IPS-18c (cell line): Measurements from ENCODE around the gene WDPCP.
"Not testable (repeated sequence)": the region's sequence is repeated elsewhere in the genome, so short reads cannot be mapped to it uniquely, and the experiment has no call there.

ENCODE experiments used
- H3K4me3 ChIP-seq: 2 replicates; pipeline ENCODE4 v1.7.0; 2013; ENCODE audit warnings: low read depth, mild to moderate bottlenecking, low read length, moderate library complexity; ENCODE audit not compliant: insufficient read depth
- H3K9me3 ChIP-seq: one replicate; pipeline ENCODE4 v1.6.1; 2013; ENCODE audit warnings: mild to moderate bottlenecking, low read length, moderate library complexity; ENCODE audit not compliant: control insufficient read depth, insufficient read depth

Gene WDPCP

DNA sequence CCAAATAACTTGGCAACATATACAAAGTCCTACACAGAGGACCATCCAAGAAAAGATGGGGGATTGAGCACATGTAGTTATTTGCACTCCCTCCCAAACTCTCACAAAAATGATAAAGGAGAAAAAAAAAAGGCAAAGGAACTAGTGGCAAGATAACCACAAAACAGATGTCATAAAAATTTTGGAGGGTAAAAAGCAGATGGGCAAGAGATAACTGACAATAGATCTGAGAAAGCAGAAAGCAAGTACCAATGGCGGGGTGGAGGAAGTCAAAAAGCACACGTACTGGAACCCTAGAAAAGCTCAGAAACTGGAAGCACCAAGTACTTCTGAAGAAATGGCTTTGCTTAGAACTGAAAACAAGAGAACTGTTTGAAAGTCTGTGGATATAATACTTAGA, 82.0 kb downstream of the WDPCP start:
- H3K4me3 ChIP-seq: no peak overlapping the region
- peaks cover 2% of the 10 kb centered on the region for H3K9me3 ChIP-seq

DNA sequence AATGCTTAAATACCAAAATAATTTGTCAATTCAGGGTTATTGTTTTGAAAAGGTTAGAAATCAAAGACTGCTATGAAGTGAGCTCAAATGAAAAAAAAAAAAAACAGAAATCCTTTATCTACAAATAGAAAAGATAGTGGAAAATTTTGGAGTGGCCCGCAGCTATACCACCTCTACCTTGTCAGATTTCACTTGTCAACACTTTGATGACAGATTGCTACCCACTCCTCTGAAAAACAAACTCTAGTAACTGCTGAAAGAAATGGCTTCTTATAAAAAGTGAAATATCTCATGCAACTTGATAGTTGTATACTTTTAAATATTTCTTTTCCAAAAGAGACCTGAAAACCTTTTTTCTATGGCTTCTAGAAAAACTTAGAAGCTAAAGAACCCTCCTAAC, 84.5 kb downstream of the WDPCP start:
- no peaks in the 10 kb centered on the region for H3K9me3 ChIP-seq
- H3K4me3 ChIP-seq: no peak overlapping the region

DNA sequence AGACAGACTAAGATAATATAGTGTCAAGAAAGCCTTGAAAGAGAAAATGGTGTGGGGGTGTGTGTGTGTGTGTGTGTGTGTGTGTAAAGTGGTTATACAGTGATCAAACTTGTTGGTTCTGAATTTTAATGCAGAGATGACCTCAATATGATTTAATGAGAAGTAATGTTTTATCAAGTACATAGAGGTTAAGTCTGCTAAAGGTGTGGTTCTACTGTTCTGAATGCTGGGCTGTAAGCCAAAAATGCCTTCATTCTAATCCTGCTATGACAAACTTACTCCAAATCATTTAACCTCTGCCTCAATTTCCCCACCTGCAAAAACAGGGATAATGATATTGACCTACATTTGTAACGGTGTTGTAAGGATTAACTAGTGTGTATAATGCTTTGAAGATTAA, 87.9 kb downstream of the WDPCP start:
- Histone ChIP-seq H3K9me3 (no peaks in the 10 kb centered on the region), H3K4me3 (no peak overlapping the region)

DNA sequence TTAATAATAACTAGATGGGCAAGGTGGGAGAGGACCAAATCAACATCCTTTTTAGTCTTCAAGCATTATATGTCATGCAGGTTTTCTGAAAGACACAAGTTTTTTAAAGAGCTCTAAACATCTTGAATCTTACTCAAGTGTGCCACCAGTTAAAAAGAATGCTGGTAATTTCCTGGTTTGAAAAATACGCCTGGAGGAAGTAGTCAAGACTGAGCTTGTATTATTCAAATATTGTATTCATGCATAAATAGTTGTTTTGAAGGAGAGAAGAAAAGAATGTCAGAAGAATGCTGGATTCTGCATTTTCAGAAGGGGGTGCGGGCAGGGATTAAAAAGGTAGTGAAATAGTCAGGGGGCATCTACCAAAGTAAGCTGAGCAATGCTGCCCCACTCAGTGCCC, 90.7 kb downstream of the WDPCP start:
- no peak overlapping the region for H3K4me3 ChIP-seq
- H3K9me3 ChIP-seq: no peaks in the 10 kb centered on the region

GRCh38 chr2:63494968-63495367, 93.3 kb downstream of the WDPCP start:
- no peaks in the 10 kb centered on the region for H3K9me3 ChIP-seq
- H3K4me3 ChIP-seq: no peak overlapping the region

DNA sequence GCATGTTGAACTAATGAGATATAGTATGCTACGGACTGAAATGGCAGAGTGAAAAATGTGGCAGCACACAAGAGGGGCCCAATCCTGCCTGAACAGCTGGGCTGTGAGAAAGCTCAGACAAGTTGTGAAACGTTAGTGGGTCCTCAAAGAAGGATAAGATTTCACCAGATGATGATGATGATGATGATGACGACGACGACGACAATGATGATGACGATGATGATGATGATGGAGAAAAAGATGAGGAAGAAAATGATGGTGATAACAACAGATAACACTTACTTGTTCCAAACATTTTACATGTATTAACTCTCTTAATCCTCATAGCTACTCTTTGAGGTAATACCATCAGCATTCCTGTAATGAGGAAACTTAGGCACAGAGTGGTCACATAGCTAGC, 94.2 kb downstream of the WDPCP start:
- Histone ChIP-seq H3K4me3 (no peak overlapping the region), H3K9me3 (no peaks in the 10 kb centered on the region)

GRCh38 chr2:63488118-63488713, 100.1 kb downstream of the WDPCP start:
- no peaks in the 10 kb centered on the region for H3K9me3 ChIP-seq
- no peak overlapping the region for H3K4me3 ChIP-seq

DNA sequence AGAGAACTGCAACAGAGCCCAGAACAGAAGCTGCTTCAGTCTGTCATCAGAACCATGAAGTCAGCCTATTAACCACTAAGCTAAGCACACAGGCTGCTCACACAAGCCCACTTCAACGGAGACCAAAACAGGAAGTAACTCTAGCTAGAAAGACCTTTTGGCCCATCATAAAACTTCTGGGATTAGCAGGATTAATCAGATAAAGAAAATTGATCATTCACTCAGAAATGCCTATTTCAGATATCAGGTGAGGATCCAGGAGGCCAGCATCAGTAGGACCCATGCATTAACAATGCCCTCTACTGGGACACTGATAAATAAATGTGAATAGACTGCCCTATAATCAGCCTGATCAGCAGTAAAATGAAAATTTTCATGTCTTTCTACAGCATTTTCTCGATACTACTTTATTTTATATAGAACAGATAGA, 101.4 kb downstream of the WDPCP start:
- Histone ChIP-seq H3K9me3 (no peaks in the 10 kb centered on the region), H3K4me3 (no peak overlapping the region)

- no peaks in the 10 kb centered on the region for H3K9me3 ChIP-seq
- no peak overlapping the region for H3K4me3 ChIP-seq
Measured at GRCh38 chr2:63484901-63485300, 103.4 kb downstream of the WDPCP start.

DNA sequence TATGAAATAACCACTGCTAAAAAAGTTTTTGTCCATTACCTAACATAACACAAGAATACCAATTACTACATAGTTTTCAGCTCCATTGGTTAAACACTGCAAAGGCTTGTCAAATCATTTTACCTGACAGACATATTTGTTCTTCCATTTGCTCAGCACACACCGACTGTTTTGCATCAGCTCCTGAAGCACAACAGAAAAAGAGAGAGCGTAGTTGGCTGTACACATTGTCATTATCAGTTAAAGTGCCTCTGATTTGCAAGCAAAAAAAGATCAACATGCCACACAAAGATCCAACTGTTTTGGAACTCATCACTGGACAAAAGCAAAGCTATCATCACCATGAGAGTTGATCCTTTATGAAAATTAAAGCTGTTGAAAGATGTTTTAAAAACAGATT, 103.8 kb downstream of the WDPCP start:
- H3K9me3 ChIP-seq: no peaks in the 10 kb centered on the region
- no peak overlapping the region for H3K4me3 ChIP-seq

GRCh38 chr2:63477686-63478085, 110.6 kb downstream of the WDPCP start:
- Histone ChIP-seq H3K9me3 (no peaks in the 10 kb centered on the region), H3K4me3 (no peak overlapping the region)

- not testable (repeated sequence) for H3K9me3 ChIP-seq, H3K4me3 ChIP-seq
Measured at GRCh38 chr2:63469313-63469712, 119.0 kb downstream of the WDPCP start.

- Histone ChIP-seq H3K4me3 (no peak overlapping the region), H3K9me3 (no peaks in the 10 kb centered on the region)
Measured at GRCh38 chr2:63465633-63466032, 122.6 kb downstream of the WDPCP start.

DNA sequence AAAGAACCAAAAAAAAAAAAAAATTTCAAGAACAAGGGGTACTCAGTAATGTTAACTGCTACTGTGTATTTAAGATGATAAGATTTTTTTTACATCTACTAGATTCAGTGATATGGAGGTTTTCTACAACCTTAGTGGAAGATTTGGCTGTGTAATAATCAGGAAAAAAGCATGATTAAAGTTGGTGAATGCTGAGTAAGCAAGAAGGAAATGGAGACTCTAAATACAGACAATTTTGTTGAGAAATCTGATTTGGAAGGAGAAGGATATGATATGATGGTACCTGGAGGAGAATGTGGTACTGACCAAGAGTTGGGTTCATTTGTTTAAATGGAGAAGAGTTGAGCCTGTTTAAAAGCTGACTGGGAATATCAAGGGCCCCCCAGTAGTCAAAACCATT, 125.1 kb downstream of the WDPCP start:
- no peak overlapping the region for H3K4me3 ChIP-seq

GRCh38 chr2:63446658-63447057, 141.6 kb downstream of the WDPCP start:
- Histone ChIP-seq H3K9me3 (no peaks in the 10 kb centered on the region), H3K4me3 (no peak overlapping the region)

More for the DNA sequence above, 125.1 kb downstream of the WDPCP start:
- no peaks in the 10 kb centered on the region for H3K9me3 ChIP-seq

- Histone ChIP-seq H3K9me3 (no peaks in the 10 kb centered on the region), H3K4me3 (no peak overlapping the region)
Measured at GRCh38 chr2:63444565-63445288, 143.6 kb downstream of the WDPCP start.

DNA sequence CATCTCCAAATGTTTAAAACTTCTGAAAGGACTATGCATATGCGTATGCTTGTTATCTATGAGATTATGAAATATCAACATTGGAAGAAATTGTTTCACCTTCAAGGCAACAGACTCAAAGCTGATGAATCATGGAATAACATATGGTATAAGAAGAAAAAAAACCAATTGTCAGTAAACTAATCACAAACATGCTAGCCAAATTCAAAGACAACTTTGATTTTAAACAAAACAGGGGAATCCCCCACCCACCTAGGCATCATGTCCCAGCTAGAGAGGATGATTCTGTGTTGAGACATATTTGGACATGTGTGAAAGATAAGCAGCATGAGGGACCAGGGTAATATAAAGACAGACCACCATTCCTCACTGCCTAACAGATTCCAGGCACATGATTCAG, 147.7 kb downstream of the WDPCP start:
- no peak overlapping the region for H3K4me3 ChIP-seq

DNA sequence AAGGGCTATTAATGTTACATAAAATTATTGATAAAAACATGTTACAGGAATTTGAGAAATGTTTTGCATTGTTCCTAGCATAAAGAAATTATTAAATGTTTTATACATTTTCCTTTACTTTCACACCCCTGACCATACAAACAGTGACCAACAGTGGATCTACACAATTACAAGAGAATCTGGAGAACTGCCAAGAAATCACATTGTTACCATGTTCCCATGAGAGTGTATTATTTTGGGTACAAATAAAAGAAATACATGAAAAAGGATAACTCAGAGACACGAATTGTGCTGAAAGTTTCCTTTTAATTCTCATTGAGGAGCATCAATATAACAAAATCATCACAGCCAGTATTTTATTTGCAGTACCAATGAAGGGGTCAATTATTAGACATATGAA, 150.1 kb downstream of the WDPCP start:
- Histone ChIP-seq H3K4me3 (no peak overlapping the region), H3K9me3 (no peaks in the 10 kb centered on the region)

More for the DNA sequence above, 147.7 kb downstream of the WDPCP start:
- no peaks in the 10 kb centered on the region for H3K9me3 ChIP-seq

- Histone ChIP-seq H3K4me3 (no peak overlapping the region), H3K9me3 (no peaks in the 10 kb centered on the region)
Measured at GRCh38 chr2:63436488-63436887, 151.8 kb downstream of the WDPCP start.
